Stimulated activated CD4-positive, alpha-beta T cell treated with anti-CD3 and anti-CD28 coated beads, Interleukin-4, amount 100 ng/mL, for 48 hours (primary cell): ENCODE data around the gene C2CD2L.
"Not testable (repeated sequence)": the region's sequence is repeated elsewhere in the genome, so short reads cannot be mapped to it uniquely, and the experiment has no call there.

Source experiments
- DNase-seq, 2 donors: peaks; one replicate each; pipeline ENCODE4 v3.0.0-alpha.2; 2020; ENCODE audit warnings: low read depth in 2 of 2

Gene C2CD2L

DNA sequence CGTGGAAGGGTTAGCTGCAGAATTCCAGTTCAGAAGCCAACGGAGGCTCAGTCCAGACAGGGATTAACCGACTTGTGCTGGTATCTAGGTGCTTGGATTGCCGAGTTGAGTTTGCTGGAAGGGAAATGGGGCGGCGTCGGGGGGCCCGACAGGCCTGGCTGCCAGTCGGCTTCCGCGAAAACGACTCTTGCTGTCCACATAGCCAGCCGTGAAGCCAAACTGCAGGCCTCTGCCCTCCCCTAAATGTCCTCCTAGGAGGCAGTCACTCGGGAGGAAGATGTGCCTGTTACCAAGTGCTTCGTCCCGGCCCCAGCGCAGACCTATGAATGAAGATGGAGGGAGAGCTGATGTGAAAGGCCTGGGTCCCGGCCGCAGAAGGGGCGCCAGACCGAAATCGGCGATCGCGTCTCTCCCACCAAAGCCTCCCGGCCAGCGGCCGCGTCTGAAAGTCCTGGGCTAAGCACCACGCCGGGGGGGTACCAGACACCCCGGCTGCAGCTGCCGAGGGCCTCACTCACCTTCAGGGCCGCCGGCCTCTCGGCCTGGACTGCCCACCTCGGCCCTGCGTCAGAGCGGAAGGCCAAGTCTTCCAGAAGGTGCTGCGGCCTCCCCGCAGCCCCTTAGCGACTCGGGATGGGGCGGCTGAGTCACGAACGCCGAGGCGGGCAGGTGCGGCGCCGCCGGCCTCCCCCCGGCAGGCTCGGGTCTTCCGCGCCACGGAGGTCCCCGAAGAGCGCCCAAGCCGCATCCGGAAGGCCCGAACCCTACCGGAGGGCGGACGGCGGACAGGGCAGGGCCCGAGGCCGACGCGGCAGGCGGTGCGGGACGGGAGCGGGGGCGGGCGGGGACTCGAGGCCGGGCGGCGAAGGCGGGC, 13.0 kb upstream of the C2CD2L start:
- peak in 1 of 2 donors; percentile 34 for DNase-seq

GRCh38 chr11:119094816-119095065, 12.4 kb upstream of the C2CD2L start:
- no peak for DNase-seq

GRCh38 chr11:119095066-119095880, 11.9 kb upstream of the C2CD2L start:
- DNase-seq: peak; percentile 98 to 99

- DNase-seq: no peak
These were observed 7.4 kb upstream of the C2CD2L start for GRCh38 chr11:119099711-119100110.

DNA sequence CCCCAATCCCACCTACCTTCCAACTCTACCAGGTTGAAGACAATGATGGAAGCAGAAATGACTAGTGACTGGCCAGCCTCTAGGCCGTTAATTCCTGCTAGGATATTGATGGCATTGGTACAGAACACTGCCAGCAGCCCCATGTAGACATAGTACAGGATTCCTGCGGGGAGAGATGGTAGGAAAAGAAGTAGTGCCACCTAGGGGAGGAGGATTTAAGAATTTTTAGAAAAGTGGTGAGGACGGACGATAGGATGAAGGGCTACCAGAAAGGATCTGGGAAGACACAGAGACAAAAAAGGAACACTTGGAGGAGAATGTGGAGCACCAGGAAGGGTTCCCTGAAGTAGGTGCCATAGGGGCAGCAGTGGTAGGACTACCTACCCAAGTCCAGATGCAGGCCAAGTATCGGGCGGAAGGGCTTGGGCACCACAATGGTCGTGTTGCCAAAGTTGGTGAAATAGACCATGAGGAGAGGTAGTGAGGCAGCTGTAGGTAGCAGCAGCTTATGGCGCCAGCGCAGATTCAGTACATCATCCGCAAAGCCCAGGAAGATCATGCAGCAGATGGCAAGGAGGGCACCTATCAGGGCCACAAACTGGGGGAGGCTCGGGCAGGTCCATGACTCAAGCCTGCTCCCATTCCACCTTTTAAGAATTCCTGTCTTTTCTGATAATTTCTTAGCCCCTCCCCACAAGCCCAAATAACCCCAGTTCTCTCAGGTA, 6.7 kb upstream of the C2CD2L start:
- DNase-seq: no peak

GRCh38 chr11:119100994-119101758, 6.0 kb upstream of the C2CD2L start:
- DNase-seq: peak in 1 of 2 donors; percentile 30

DNA sequence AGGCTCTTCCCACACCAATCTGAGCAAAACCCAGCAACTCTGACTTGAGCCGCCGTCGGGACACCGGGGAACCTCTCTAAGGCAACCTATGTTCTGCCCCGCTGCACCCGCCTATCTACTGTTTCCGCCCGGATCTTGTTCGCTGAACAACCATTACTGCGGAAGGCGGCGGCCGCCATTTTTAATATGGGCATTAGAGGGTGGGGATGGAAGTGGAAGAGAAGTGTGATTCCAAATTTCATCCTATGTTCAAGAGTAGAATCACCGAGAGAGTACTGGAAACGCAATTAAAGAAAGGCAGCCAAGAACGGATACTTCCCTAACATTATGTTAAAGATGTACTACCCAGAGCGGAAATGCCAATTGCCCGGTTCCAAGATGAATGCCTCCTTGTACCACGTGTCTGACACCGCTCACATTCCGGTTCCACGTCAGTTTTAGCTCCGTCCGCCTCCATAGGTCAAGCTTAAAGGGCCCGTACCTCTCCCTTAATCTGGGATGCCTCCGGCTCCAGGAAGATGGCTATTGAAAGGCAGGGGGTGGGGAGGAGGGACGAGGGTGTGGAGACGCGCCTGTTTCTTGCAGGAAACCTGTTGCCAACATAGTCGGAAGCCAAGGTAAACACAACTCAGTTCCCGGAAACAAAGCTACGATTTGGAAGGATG, 5.3 kb upstream of the C2CD2L start, which contains the start of gene DPAGT1:
Gene DPAGT1, minus strand, starts transcription at position 95 of the 665 bp plus-strand sequence. CDS start 198 bp downstream, outside the sequence.
- peak; percentile 80 to 83 for DNase-seq

DNA sequence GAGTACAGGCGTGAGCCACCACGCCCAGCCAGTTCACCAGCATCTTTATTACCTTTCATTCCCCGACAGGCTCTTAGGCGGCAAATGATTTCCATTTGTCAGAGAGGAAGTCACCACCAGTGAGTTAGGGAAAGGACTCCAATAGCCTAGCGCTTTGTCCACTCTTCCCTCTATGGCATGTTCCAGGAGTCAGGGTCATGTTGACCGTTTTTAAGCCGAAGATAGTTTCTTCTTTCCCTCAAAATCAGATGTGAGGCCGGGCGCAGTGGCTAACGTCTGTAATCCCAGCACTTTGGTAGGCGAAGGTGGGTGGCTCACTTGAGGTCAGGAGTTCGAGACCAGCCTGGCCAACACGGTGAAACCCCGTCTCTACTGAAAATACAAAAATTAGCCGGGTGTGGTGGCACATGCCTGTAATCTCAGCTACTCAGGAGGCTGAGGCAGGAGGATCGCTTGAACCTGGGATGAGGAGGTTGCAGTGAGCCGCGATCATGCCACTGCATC, 3.9 kb upstream of the C2CD2L start:
- not testable (repeated sequence) for DNase-seq

DNA sequence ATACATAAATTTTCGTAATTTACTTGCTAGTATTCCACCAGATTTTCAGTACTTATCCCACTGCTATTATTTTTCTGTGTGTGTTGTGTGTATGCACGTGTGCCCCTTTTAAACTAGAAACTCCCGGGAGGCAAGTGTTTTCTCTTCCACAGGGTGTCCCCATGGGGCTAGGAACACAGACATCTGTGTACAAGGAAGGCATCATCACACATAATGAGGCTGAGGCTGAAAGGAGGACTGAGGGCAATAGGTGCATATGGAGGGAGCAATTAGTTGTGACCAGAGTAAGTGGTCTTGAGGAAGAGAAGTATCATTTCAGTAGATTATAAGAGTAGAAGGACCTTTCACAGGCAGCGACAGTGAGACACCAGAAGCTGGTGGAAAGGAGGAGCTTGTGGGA, 3.4 kb upstream of the C2CD2L start:
- no peak for DNase-seq

DNA sequence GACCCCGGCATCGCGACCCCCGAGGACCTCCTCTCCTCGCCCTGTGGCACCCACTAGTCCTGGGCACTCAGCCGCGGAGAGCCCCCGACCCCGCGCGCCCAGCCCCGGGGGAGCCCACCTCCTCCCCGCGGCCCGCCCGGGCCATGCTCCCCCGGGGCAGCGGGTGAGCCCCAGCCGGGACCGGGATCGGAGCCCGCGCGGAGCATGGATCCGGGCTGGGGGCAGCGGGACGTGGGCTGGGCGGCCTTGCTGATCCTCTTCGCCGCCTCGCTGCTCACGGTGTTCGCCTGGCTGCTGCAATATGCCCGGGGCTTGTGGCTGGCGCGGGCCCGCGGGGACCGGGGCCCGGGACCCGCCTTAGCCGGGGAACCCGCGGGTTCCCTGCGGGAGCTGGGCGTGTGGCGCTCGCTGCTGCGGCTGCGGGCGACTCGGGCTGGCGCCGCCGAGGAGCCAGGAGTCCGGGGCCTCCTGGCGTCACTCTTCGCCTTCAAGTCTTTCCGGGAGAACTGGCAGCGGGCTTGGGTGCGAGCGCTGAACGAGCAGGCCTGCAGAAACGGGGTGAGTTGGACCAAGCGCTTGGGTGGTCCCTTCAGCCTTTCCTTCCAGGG, 498 bp downstream of the C2CD2L start:
- DNase-seq: no peak

DNA sequence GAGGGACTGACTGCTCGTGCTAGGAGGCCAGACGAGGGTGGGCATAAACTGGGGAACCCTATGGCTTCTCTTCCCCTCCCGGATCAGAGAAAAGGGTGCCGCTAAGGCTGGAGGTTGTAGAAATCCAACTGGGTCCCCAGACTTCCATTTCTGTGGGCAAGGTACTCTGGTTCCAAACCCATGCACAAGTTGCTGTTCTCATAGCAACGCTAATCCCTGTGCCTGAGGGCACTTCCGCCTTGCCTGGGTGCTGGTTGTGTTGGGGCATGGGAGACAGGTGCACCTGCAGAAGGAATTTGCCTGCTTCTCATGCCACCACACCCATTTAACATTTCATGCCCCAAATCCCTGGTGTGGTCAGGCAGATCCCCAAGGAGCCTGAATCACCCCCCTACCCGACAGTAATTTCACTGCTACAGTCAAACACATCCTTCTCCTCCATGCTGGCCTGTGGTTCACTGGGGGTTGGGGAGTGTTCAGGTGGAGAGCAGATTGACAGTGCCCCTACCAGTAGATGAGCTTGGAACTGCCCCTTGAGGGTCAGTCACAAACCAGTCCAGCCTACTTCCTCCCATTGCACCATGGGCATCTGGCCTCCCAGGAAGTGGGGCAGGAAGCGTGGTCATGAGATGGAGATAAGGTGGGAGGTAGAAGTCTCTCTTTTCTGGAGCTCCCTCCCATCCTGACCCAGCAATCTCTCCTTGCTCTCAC, 1.2 kb downstream of the C2CD2L start:
- no peak for DNase-seq

DNA sequence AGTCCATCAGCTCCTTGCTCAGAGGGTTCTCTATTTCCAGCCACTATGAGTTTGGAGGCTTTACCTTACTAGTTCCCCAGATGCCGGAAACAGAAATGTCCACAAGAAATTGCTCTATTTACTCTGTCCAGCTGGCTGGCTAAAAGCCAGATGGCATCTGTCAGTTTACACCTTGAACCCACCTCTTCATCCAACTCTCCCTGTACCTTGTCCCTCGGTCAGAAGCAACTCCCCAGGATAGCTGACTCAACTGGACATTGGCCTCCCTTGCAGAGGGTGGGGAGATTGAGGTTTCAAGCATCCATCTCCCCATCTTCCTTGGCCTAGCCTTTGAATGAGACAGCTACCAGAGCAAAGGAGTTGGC, 1.7 kb downstream of the C2CD2L start:
- DNase-seq: no peak

- no peak for DNase-seq
These were observed 2.7 kb downstream of the C2CD2L start for GRCh38 chr11:119109843-119110242.

GRCh38 chr11:119110439-119110838, 3.3 kb downstream of the C2CD2L start:
- DNase-seq: no peak

GRCh38 chr11:119111361-119111925, 4.3 kb downstream of the C2CD2L start:
- no peak for DNase-seq

DNA sequence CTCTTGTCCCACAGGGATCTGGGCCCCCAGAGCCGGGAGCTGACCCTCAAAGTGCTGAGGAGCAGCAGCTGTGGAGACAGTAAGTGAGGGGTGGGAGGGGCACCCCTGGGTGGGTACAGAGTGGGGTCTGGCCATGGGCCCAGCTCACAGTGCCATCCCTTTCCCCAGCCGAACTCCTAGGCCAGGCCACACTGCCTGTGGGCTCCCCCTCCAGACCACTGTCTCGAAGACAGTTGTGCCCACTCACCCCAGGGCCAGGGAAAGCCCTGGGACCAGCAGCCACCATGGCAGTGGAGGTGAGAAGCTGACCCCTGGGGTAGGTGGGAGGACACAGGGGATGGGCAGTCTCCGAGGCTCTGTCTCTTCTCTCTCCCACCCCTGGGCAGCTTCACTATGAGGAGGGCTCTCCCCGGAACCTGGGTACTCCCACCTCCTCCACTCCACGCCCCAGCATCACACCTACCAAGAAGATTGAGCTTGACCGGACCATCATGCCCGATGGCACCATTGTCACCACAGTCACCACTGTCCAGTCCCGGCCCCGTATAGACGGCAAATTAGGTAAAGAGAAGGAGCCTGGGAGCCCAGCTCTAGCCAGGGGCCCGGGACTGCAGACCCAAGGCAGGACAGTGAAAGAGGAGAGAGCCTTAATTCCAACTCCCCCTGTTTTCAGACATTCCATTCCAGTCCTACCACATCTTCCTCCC, 5.3 kb downstream of the C2CD2L start:
- no peak for DNase-seq

DNA sequence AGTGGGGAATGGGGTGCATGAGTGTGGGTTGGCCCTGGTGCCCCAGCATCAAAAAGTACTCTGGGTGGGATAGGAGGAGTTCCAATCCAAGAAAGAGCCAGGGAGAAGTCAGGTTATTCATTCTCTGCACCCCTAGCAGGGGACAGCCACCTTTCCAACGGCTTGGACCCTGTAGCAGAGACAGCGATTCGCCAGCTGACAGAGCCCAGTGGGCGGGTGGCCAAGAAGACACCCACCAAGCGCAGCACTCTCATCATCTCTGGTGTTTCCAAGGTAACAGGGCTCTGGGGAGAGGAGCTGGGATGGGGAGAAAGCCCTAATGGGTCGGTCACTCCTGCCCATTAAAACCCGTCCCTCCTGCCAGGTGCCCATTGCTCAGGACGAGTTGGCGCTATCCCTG, 6.6 kb downstream of the C2CD2L start:
- no peak for DNase-seq

GRCh38 chr11:119114351-119114750, 7.2 kb downstream of the C2CD2L start:
- DNase-seq: no peak
